ENCODE data around the gene EPHX1.

EPHX1 gene

DNA sequence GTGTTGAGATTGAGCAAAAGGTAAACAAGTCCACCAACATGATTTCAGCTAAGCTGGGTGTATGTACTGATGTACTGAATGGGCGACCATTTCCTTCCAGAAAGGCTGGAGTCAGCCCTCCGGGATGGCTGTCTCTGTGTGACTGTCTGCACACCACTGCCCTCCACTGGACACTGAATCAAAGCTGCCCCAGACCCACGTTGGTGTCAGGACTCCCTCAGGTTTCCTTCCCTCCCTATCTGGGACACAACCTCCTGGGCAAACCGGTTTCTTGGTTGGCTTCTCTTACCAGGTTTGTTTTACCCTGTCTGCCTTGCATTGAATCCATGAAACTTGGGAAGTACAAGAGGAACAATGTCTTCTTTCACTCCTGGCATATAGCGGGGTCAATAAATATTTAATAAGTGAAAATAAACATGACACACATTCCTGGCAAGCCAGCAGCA lies 37.6 kb upstream of the EPHX1 start:
- peak overlapping the region; percentile 97 for H3K27ac ChIP-seq
- TF ChIP-seq, protein P1, sequence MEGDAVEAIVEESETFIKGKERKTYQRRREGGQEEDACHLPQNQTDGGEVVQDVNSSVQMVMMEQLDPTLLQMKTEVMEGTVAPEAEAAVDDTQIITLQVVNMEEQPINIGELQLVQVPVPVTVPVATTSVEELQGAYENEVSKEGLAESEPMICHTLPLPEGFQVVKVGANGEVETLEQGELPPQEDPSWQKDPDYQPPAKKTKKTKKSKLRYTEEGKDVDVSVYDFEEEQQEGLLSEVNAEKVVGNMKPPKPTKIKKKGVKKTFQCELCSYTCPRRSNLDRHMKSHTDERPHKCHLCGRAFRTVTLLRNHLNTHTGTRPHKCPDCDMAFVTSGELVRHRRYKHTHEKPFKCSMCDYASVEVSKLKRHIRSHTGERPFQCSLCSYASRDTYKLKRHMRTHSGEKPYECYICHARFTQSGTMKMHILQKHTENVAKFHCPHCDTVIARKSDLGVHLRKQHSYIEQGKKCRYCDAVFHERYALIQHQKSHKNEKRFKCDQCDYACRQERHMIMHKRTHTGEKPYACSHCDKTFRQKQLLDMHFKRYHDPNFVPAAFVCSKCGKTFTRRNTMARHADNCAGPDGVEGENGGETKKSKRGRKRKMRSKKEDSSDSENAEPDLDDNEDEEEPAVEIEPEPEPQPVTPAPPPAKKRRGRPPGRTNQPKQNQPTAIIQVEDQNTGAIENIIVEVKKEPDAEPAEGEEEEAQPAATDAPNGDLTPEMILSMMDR (IDR thresholded peaks at IDR 0.05) = peak; percentile 98
- no peak for TF ChIP-seq ZFX (IDR thresholded peaks at IDR 0.05; ENCODE audit: borderline replicate concordance)

DNA sequence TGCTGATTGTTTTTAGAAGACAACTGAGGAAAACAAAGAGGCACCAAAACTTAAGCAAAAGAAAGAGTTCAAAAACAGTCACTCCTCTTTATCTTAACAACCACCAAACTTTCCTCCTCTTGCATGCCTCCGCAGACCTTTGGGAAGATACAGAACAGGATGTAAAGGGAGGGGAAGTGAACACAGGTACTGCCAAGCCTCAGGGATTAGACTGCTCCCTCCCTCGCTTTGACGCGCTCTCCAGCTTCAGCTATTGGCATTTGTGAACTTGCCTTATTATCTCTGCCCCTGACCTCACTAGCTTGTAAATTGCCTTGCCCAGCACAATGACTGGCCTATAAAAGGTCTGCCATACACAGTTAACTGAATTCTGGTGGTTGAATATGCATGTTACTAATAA lies 37.1 kb upstream of the EPHX1 start:
- H3K27ac ChIP-seq = peak overlapping the region; percentile 97
- no peak for TF ChIP-seq ZFX (IDR thresholded peaks at IDR 0.05; ENCODE audit: borderline replicate concordance)
- TF ChIP-seq, protein P1 (IDR thresholded peaks at IDR 0.05) = no peak

DNA sequence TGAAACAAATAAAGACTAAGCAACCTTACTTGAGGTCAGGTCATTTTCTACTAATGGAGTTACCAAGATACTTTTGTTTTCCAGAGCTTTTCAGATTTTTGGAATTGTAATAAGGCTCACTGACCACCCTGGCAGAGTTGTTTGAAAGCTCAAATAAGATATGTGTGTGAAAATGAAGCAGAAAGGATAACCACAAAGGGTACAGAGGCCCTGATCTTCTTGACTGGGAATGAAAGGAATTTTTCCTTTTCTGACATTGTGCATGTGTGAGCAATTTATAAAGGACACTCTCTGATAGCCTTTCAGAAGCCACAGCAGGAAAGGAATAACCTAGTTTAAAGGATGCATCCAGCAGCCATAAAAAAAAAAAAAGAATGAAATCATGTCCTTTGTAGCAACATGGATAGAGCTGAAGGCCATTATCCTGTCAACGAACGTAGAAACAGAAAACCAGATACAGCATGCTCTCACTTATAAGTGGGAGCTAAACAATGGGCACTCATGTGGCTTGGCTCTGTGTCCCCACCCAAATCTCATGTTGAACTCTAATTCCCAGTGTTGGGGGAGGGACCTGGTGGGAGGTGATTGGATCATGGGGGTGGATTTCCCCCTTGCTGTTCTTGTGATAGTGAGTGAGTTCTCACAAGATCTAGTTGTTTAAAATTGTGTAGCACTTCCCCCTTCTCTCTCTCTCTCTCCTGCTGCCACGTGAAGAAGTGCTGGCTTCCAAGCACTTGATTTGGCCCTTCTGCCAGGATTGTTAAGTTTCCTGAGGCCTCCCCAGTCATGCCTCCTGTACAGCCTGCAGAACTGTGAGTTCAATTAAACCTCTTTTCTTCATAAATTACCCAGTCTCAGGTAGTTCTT lies 35.4 kb upstream of the EPHX1 start:
- peak overlapping the region; percentile 97 for H3K27ac ChIP-seq
- TF ChIP-seq ZFX (IDR thresholded peaks at IDR 0.05; ENCODE audit: borderline replicate concordance) = no peak
- TF ChIP-seq, protein P1 (IDR thresholded peaks at IDR 0.05) = no peak

DNA sequence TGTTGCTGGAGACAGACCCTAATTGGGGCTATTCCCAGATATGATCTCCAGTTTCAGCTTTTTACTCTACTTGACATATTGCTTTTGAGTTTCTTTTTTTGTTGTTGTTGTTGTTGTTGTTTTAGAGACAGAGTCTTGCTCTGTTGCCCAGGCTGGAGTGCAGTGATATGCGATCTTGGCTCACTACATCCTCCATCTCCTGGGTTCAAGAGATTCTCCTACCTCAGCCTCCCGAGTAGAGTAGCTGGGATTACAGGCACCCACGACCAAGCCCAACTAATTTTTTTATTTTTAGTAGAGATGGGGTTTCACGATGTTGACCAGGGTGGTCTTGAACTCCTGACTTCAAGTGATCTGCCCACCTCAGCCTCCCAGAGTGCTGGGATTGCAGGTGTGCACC lies 33.6 kb upstream of the EPHX1 start:
- H3K27ac ChIP-seq = no peak overlapping the region
- TF ChIP-seq, protein P1 (IDR thresholded peaks at IDR 0.05) = no peak
- no peak for TF ChIP-seq ZFX (IDR thresholded peaks at IDR 0.05; ENCODE audit: borderline replicate concordance)

DNA sequence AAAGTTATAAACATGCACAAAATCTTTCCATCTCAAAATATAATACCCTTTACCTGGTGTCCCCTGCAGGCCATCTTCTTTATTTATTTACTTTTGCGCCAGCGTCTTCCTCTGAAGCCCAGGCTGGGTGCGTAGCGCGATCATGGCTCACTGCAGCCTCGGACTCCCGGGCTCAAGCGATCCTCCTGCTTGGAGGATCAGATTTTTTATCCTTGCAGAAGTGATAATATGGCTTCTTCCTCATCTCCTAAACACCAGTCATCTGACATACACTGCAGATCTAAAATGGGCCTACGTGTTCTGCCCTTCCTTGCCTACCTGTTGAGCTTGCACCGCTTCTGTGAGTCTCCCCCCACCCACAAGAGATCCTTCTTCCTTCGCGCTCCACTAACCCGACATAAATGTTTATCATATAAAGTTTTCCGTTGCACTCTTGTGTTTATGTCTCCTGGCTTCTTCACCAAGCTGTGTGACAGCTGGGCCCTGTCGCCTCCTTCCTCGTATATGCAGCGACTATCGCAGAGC lies 32.8 kb upstream of the EPHX1 start:
- H3K27ac ChIP-seq = peak overlapping the region; percentile 98
- TF ChIP-seq, protein P1 (IDR thresholded peaks at IDR 0.05) = no peak
- no peak for TF ChIP-seq ZFX (IDR thresholded peaks at IDR 0.05; ENCODE audit: borderline replicate concordance)

DNA sequence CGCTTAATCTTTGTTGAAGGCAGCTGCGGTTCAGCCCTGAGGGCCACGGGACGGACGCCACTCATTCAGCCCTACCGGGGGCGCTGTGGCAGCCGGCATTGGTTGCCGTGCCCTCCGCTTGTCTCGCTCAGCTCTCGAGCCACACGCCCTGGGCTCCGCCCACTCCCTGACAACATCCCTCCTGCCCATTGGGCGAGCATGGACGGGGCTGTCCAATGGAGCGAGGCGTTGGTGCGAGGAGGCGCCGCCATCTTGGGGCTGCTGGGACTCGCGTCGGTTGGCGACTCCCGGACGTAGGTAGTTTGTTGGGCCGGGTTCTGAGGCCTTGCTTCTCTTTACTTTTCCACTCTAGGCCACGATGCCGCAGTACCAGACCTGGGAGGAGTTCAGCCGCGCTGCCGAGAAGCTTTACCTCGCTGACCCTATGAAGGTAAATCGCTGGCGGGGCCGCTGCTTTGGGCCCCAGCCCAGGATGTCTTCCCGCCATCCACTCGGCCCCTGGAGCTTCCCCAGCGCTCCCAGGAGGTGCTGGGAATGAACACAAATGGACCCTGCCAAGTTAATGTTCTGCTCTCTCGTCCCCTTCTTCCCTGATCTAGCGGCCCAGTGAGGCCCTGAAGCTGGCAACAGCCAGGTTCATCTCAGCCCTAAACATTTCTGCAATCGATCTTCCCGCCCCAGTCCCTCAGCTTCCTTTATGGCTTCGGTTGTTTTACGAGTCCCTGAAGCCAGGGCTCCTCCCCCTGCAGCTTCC lies 32.2 kb upstream of the EPHX1 start, which contains the start of gene SRP9:
TSS of gene SRP9 (plus strand) at position 244 of the 754 bp plus-strand sequence. CDS start at position 359, 115 bp downstream.
- TF ChIP-seq, protein P1 (IDR thresholded peaks at IDR 0.05) = peak; percentile 100
- TF ChIP-seq ZFX (IDR thresholded peaks at IDR 0.05; ENCODE audit: borderline replicate concordance) = no peak
- H3K27ac ChIP-seq = peak within 1 kb of the TSS; percentile 98
